ENCODE results near the gene PPP1R16B.

The PPP1R16B gene

DNA sequence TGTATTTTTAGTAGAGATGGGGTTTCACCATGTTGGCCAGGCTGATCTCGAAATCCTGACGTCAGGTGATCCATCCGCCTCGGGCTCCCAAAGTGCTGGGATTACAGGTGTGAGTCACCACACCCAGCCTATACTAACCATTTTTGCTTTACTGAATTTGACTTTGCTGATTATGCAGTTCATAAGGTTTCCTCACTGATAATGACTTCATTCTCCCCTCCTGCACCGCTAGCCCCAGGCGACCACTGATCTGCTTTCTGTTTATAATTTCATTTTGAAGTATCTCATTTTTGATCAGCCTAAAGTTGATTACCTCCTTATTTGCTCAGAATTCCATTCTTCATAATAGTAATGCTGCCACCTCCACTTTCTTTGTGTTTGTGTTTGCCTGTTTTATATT, 72.0 kb downstream of the PPP1R16B start:
- H3K27ac Mint-ChIP-seq = peak overlapping the region; percentile 57
- H3K4me1 Mint-ChIP-seq (ENCODE audit: low read depth) = peaks cover 78% of the 10 kb centered on the region
- H3K36me3 Mint-ChIP-seq (ENCODE audit: low read depth) = peaks cover 34% of the 10 kb centered on the region
- no peaks in the 10 kb centered on the region for H3K27me3 Mint-ChIP-seq (ENCODE audit: low read depth)
- peak overlapping the region; percentile 49 for H3K4me3 Mint-ChIP-seq
- no peaks in the 10 kb centered on the region for H3K9me3 Mint-ChIP-seq

DNA sequence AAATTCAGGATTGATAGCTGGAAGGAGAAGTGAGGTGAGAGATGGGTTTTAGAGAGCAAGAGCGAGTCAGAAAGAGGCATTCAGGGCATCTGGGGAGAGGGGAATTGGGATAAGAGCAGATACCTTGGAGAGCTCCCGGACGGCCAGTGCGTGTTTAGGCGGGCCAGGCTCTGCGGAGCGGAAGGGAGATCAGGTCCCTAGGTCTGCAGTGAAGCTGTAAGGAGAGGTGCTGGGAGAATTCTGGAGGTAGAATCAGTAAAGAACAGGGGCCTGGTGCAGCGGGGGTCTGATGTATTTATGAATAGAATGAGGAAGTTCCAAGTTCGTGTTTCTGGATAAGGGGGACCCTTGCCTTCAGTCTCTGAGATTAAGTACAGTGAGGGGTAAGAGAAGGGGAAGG, 73.4 kb downstream of the PPP1R16B start:
- H3K36me3 Mint-ChIP-seq (ENCODE audit: low read depth) = peaks cover 35% of the 10 kb centered on the region
- H3K4me3 Mint-ChIP-seq = no peak overlapping the region
- peak overlapping the region; percentile 42 for H3K27ac Mint-ChIP-seq
- H3K4me1 Mint-ChIP-seq (ENCODE audit: low read depth) = peaks cover 73% of the 10 kb centered on the region
- H3K9me3 Mint-ChIP-seq = no peaks in the 10 kb centered on the region
- no peaks in the 10 kb centered on the region for H3K27me3 Mint-ChIP-seq (ENCODE audit: low read depth)

DNA sequence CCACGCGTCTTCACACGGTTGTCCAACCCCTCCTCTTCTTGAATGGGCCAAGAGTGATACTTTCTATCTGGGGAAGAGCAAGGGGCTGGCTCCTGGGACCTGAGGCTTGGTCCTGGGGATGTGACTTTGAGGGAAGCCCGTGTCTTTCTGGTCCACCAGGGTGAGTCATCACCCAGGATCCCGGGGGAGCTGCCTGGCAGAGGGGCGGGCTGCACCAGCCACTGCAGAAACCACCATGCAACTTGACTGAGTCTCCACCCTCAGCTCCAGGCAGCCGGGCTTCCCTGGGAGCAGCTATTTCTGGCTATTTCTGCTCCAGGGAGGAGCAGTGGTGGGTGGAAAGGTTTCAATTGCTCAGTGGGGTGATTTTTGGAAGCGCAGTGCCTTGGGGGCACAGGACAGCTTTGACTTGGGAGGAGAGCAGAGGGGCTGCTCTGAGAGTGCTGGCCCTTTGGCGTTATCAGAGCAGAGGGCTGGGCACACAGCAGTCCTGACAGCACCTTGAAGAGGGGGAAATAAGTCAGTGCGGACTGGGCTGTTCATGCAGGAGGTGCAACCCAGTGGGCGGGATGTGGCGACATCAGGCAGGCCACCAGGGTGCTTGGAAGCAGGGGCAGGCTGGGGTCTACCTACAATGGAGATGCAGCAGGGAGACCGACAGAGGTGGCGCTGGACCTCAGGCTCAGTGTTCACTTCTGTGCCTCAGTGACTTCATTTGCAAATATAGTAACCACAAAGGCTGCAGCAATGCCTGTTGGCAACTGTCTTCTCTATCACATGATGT, 75.6 kb downstream of the PPP1R16B start:
- Mint-ChIP-seq H3K4me3 (no peak overlapping the region), H3K27ac (peak overlapping the region; percentile 34), H3K36me3 (ENCODE audit: low read depth) (peaks cover 31% of the 10 kb centered on the region), H3K27me3 (ENCODE audit: low read depth) (no peaks in the 10 kb centered on the region), H3K9me3 (no peaks in the 10 kb centered on the region), H3K4me1 (ENCODE audit: low read depth) (peaks cover 52% of the 10 kb centered on the region)

DNA sequence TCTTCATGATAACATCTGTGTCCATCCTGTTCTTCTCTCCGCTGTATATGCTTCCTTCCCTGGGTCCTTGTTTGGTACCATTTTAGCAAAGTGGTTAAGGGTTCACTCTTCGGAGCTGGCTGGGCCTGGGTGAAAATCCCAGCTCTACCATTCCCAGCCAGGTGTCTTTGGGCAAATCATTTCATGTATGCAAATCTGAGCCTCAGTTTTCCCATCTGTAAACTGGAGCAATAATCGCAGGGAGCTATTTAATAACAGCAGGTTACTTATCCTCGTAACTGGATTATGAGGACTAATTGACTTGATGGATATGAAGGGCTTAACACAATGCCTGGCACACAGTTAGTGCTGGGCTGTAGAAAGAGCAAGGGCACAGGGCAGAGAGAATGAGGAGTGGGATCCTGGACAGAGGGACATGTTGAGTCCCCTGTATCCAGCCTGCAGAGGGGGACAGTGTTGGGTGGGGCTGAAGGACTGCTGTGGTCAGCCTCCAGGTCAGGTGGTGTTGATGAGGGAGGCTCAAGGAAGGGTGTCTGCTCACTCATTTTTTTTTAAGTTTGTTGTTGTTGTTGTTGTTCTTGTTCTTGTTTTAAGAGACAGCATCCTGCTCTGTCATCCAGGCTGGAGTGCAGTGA, 76.4 kb downstream of the PPP1R16B start:
- H3K27me3 Mint-ChIP-seq (ENCODE audit: low read depth) = no peaks in the 10 kb centered on the region
- H3K27ac Mint-ChIP-seq = peak overlapping the region; percentile 33
- H3K4me3 Mint-ChIP-seq = no peak overlapping the region
- no peaks in the 10 kb centered on the region for H3K9me3 Mint-ChIP-seq
- peaks cover 34% of the 10 kb centered on the region for H3K36me3 Mint-ChIP-seq (ENCODE audit: low read depth)
- H3K4me1 Mint-ChIP-seq (ENCODE audit: low read depth) = peaks cover 55% of the 10 kb centered on the region

DNA sequence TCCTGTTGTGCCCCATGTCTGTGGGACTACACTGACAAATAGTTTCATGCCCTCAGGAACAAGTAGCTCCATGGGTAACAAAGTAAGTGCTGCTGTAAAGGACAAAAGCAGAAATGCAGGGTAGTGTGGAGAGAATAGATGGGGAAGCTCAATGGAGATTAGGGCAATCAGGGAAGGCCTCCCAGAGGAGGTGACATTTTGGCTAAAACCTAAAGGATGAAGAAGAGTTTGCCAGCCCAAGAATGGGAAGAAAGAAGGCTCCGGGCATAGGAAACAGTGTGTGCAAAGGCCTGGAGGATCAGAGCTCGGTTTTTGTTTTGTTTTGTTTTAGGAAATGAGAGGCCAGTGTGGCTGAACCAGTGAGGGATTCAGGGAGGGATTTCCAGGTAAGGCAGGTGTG, 77.1 kb downstream of the PPP1R16B start:
- Mint-ChIP-seq H3K4me3 (no peak overlapping the region), H3K4me1 (ENCODE audit: low read depth) (peaks cover 55% of the 10 kb centered on the region), H3K27me3 (ENCODE audit: low read depth) (no peaks in the 10 kb centered on the region), H3K27ac (peak overlapping the region; percentile 81), H3K36me3 (ENCODE audit: low read depth) (peaks cover 35% of the 10 kb centered on the region), H3K9me3 (no peaks in the 10 kb centered on the region)

DNA sequence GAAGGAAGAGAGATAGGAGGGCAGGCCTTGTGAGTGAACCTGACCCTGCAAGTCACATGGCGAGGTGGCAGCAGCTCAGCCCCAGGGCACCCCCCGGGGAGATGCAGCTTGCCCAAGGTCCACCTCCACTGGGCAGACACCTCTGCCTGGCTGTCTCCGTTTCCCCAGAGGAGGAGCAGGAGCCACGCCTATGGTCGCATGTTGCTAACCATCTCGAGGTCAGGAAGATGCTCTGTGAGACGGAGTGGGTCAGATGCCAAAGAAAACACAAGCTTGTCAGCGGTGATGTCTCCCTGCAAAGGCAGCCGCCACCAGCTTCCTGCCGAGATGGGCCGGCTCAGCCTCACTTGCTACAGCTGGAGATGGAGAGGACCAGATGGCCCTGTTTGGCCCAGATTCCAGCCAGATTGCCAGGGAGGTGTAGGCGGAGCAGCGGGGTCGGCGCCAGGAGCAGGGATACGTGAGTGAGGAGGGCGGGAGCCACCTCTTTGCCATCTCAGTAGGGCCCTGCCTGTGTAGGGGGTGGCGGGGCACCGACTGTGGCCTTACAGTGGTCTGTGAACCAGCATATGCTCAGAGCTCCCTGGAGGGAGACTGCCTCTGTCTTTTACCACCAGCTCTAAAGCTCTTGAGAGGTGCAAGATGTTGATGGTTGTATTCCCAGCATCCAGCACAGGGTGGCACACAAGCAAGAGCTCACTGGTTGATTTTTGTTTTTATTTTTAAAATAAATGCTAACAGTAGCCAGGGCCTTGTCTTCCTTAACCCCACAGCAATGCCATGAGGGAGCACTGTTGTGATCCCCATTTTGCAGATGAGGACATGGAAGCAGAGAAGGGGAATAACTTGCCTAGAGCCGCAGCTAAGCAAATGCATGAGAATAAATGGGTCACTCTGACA, 77.8 kb downstream of the PPP1R16B start:
- no peak overlapping the region for H3K4me3 Mint-ChIP-seq
- H3K9me3 Mint-ChIP-seq = no peaks in the 10 kb centered on the region
- H3K4me1 Mint-ChIP-seq (ENCODE audit: low read depth) = peaks cover 49% of the 10 kb centered on the region
- no peaks in the 10 kb centered on the region for H3K27me3 Mint-ChIP-seq (ENCODE audit: low read depth)
- peaks cover 32% of the 10 kb centered on the region for H3K36me3 Mint-ChIP-seq (ENCODE audit: low read depth)
- H3K27ac Mint-ChIP-seq = peak overlapping the region; percentile 81

DNA sequence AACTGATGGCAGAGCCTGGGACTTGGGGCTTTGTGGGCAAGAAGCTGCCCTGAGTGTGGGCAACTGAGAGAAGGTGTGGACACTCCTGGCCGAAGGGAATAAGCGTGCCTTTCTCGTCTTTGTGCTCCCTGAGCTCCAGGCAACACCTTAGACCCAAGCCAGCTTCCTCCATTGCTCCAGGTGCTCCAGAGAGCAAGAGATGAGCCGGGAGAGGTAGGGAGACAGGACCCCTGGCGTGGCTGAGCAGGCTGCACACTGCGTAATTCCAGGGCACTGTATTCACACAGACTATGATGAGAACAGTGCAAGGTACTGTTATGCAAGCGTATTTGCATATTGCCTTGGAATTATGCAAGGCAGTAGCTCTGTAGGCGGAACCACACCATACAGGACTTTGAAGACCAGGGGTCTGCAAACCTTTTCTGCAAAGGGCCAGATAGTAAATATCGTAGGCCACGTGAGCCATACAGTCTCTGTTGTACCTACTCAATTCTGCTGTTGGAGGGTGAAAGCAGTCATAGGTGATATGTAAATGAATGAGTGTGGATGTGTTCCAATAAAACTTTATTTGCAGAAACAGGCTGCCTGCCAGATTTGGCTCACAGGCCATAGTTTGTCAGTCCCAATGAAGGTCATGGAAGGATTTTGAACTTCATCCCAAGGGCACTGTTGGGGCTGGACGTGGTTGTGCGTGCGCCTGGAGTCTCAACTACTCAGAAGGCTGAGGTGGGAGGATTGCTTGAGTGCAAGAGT, 78.7 kb downstream of the PPP1R16B start:
- Mint-ChIP-seq H3K4me3 (no peak overlapping the region), H3K27ac (peak overlapping the region; percentile 45), H3K36me3 (ENCODE audit: low read depth) (peaks cover 25% of the 10 kb centered on the region), H3K27me3 (ENCODE audit: low read depth) (no peaks in the 10 kb centered on the region), H3K9me3 (no peaks in the 10 kb centered on the region), H3K4me1 (ENCODE audit: low read depth) (peaks cover 43% of the 10 kb centered on the region)

DNA sequence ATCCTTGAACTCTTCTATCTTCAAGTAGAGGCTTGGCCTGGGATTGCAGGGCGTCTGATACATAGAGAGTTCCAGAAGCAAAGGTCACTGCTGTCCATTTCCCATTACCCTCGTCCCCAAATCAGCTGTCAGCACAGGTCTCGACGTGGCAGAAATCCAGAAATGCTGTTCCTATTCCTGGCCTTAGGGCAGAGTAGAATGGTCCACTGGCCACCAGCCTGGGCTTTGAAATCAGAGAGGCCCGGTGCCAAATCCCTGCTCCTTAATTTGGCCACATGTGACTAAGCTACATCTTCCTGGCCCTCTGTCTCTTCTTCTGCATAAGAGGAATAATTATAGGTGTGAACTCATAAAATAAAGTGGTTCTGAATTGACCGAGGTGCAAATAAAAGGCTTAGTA, 79.9 kb downstream of the PPP1R16B start:
- Mint-ChIP-seq H3K4me3 (no peak overlapping the region), H3K27me3 (ENCODE audit: low read depth) (no peaks in the 10 kb centered on the region), H3K4me1 (ENCODE audit: low read depth) (peaks cover 39% of the 10 kb centered on the region), H3K36me3 (ENCODE audit: low read depth) (peaks cover 23% of the 10 kb centered on the region), H3K9me3 (no peaks in the 10 kb centered on the region), H3K27ac (no peak overlapping the region)

DNA sequence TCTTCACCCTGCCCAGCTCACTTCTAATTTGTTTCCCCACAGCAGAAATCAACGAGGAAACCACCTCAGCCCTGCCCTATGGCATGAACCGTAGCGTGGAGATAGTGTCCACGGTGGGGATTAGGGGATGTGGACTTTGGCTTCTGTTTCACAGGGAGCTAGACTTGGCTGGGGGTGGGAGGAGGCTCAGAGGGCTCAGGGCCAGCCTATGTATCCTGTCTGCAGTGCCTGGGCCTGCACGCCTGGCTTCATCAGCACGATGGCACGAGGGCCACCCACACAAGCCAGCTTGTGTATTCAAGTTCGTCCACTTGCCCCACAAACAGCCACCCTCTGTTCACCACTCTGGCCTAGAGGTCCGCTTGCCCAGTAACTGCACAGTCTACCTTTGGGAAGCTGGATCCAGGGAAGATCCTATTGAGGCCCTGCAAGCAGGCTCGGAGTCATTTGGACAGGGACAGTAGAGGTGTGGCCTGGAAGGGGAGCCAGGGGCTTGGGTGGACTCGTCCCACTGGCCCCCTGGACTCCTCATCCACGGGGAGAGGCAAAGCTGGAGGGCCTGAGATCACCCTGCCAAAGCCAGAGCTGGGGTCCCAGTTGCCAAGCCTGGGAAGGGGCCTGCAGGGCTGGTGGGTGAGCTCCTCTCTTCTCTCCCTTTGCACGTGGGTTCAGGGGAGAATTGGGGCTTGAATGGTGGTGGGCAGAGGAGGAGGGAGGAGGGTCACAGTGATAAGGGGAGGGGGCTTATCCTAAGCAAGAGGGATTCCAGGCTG, 82.7 kb downstream of the PPP1R16B start:
- Mint-ChIP-seq H3K27ac (no peak overlapping the region), H3K4me3 (no peak overlapping the region), H3K27me3 (ENCODE audit: low read depth) (no peaks in the 10 kb centered on the region), H3K4me1 (ENCODE audit: low read depth) (peaks cover 27% of the 10 kb centered on the region), H3K9me3 (no peaks in the 10 kb centered on the region), H3K36me3 (ENCODE audit: low read depth) (peaks cover 15% of the 10 kb centered on the region)

DNA sequence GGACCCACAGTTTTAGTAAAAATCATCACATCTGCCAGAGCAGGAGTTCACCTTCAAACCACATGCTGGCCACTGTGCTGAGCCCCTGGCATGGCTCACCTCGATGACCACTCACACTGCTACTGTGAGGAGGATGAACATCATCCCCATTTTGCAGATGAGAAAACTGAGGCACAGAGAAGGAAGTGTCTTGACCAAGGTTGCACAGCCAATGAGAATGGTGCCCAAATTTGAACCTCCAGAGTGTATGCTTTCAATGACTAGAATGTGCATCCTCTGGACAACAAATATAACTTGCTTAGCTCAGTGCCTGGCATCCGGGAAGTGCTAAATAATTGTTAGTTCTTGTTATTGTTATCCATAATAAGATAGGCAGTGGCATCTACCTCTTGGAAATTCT, 83.6 kb downstream of the PPP1R16B start:
- Mint-ChIP-seq H3K4me3 (no peak overlapping the region), H3K4me1 (ENCODE audit: low read depth) (peaks cover 32% of the 10 kb centered on the region), H3K27ac (peak overlapping the region; percentile 45), H3K36me3 (ENCODE audit: low read depth) (peaks cover 19% of the 10 kb centered on the region), H3K9me3 (no peaks in the 10 kb centered on the region), H3K27me3 (ENCODE audit: low read depth) (no peaks in the 10 kb centered on the region)

DNA sequence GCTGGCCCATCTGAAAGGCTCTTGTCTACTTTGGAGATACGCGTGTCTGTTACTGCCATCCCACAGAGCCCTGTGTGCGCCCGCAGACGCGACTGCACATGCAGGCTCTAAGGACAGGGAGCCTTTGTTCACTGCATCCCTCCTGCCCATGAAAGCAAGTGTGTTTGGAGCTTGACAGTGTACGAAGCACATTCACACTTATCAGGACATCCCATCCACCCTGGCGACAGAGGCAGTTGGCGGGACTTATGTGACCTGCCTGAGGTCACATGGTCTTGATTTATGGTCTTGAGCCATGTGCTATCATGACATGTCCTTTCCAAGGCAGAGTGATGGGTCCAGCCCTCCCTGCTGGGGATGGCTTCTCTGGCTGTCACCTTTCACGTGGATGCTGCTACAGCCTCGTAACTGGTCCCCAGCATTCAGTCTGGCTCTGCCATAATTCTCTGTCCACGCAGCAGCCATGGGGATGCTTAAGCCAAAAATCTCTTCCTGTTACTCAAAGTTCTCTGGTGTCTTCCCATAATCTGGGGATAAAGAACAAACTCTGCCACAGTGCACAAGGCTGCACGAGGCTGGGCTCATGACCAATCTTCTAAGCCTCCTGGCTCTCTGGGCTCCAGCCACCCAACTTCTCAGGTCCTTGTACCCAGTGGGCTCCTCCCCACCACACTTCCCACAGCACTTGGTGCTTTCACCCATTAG, 84.4 kb downstream of the PPP1R16B start:
- Mint-ChIP-seq H3K9me3 (no peaks in the 10 kb centered on the region), H3K27ac (peak overlapping the region; percentile 71), H3K36me3 (ENCODE audit: low read depth) (peaks cover 24% of the 10 kb centered on the region), H3K4me3 (no peak overlapping the region), H3K4me1 (ENCODE audit: low read depth) (peaks cover 40% of the 10 kb centered on the region), H3K27me3 (ENCODE audit: low read depth) (no peaks in the 10 kb centered on the region)

DNA sequence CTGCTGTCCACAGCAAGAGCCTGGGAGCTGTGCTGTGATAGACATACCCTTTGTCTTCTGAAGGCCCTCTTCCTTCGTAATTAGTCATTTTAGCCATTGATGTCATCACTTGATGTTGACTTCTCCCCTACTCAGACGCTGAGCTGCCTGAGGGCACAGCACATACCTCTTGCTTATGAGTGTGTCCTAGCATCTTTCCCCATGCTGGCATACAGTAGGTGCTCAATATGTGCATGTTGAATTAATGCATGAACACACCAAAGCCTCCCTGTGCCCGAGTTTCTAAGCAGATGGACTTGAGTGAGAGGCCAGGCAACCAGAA, 85.0 kb downstream of the PPP1R16B start:
- peaks cover 40% of the 10 kb centered on the region for H3K4me1 Mint-ChIP-seq (ENCODE audit: low read depth)
- no peak overlapping the region for H3K4me3 Mint-ChIP-seq
- H3K27ac Mint-ChIP-seq = peak overlapping the region; percentile 71
- H3K36me3 Mint-ChIP-seq (ENCODE audit: low read depth) = peaks cover 25% of the 10 kb centered on the region
- no peaks in the 10 kb centered on the region for H3K27me3 Mint-ChIP-seq (ENCODE audit: low read depth)
- no peaks in the 10 kb centered on the region for H3K9me3 Mint-ChIP-seq
